IPS DF 6.9 (cell line): Measurements from ENCODE around the gene RNASE2.

Source experiments
- DNase-seq: peaks from one replicate; pipeline ENCODE4 v3.0.0-alpha.2; 2013; ENCODE audit warnings: low read depth, low spot score
- H3K27ac ChIP-seq: one replicate; pipeline ENCODE4 v1.5.1; 2013; ENCODE audit warnings: low read length, control low read depth
- H3K27me3 ChIP-seq: 2 replicates; pipeline ENCODE4 v1.6.1; 2013; ENCODE audit warnings: mild to moderate bottlenecking, low read length; ENCODE audit not compliant: control insufficient read depth, insufficient read depth
- H3K36me3 ChIP-seq: 2 replicates; pipeline ENCODE4 v1.6.1; 2013; ENCODE audit warnings: low read length; ENCODE audit not compliant: control insufficient read depth, insufficient read depth
- H3K4me1 ChIP-seq: 2 replicates; pipeline ENCODE4 v1.6.1; 2013; ENCODE audit warnings: low read length; ENCODE audit not compliant: control insufficient read depth, insufficient read depth
- H3K4me3 ChIP-seq: 2 replicates; pipeline ENCODE4 v1.5.1; 2013; ENCODE audit warnings: mild to moderate bottlenecking, low read length
- H3K9me3 ChIP-seq: 2 replicates; pipeline ENCODE4 v1.6.1; 2013; ENCODE audit warnings: low read length, inconsistent platforms; ENCODE audit not compliant: control insufficient read depth, insufficient read depth
- WGBS: extraction: QIAGEN DNeasy Blood & Tissue Kit; methylation state at CpG from one replicate; pipeline ENCODE4 v1.1.7; 2013; ENCODE audit warnings: mixed read lengths, missing lambda C conversion rate; ENCODE audit not compliant: insufficient read length, insufficient coverage; 5-methylcytosine and 5-hydroxymethylcytosine counted together

Gene RNASE2

GRCh38 chr14:20998674-20999366 is 43.5 kb downstream of the RNASE2 start, which contains the start of gene SLC39A2:
TSS of gene SLC39A2 (plus strand) at chr14:20999293. CDS start at chr14:20999447, 154 bp downstream.
- no peaks in the 10 kb centered on the region for H3K9me3 ChIP-seq
- H3K36me3 ChIP-seq = peaks cover 13% of the 10 kb centered on the region
- no peak within 1 kb of the TSS for H3K27ac ChIP-seq
- H3K4me3 ChIP-seq = no peak within 1 kb of the TSS
- no peaks in the 10 kb centered on the region for H3K4me1 ChIP-seq
- no peak for DNase-seq
- no CpG with 5 or more reads among the region's 6 CpGs for WGBS
- no peaks in the 10 kb centered on the region for H3K27me3 ChIP-seq

GRCh38 chr14:20999591-20999990 is 44.3 kb downstream of the RNASE2 start:
- no peaks in the 10 kb centered on the region for H3K9me3 ChIP-seq
- DNase-seq = no peak
- no CpG with 5 or more reads among the region's 4 CpGs for WGBS
- H3K27ac ChIP-seq = no peak overlapping the region
- peaks cover 9% of the 10 kb centered on the region for H3K36me3 ChIP-seq
- H3K4me1 ChIP-seq = no peaks in the 10 kb centered on the region
- no peak overlapping the region for H3K4me3 ChIP-seq
- no peaks in the 10 kb centered on the region for H3K27me3 ChIP-seq

GRCh38 chr14:21001218-21001617 is 45.9 kb downstream of the RNASE2 start:
- peaks cover 5% of the 10 kb centered on the region for H3K36me3 ChIP-seq
- H3K4me3 ChIP-seq = no peak overlapping the region
- H3K27ac ChIP-seq = no peak overlapping the region
- no CpG with 5 or more reads among the region's 7 CpGs for WGBS
- no peaks in the 10 kb centered on the region for H3K9me3 ChIP-seq
- H3K27me3 ChIP-seq = no peaks in the 10 kb centered on the region
- no peaks in the 10 kb centered on the region for H3K4me1 ChIP-seq
- DNase-seq = no peak

- no peaks in the 10 kb centered on the region for H3K9me3 ChIP-seq
- no peak overlapping the region for H3K27ac ChIP-seq
- DNase-seq = no peak
- H3K36me3 ChIP-seq = no peaks in the 10 kb centered on the region
- no peak overlapping the region for H3K4me3 ChIP-seq
- no peaks in the 10 kb centered on the region for H3K4me1 ChIP-seq
- H3K27me3 ChIP-seq = no peaks in the 10 kb centered on the region
- no CpG with 5 or more reads among the region's 14 CpGs for WGBS
Measured at GRCh38 chr14:21003788-21004346, 48.6 kb downstream of the RNASE2 start.
